ENCODE measurements around the gene SMCR8. TPM values are rescaled to one million over a fixed set of nuclear protein-coding genes. Genes with fewer than 3 reads are reported as not detected.
A peak's percentile ranks its signal among the peaks of the same experiment; 100 is the strongest.

Gene SMCR8
- total RNA-seq, 1 experiment from 2014 or later, result 12.7 TPM

GRCh38 chr17:18314059-18314730, 898 bp upstream of the SMCR8 start:
- Histone ChIP-seq H4K20me1 (ENCODE audit: insufficient read depth, low read depth, low read length) (peaks cover 17% of the 10 kb centered on the region), H3K36me3 (ENCODE audit: insufficient read depth, low read length) (peaks cover 25% of the 10 kb centered on the region), H3K4me1 (ENCODE audit: low read length) (peaks cover 46% of the 10 kb centered on the region), H3K79me2 (ENCODE audit: low read length) (peaks cover 88% of the 10 kb centered on the region), H2AFZ (ENCODE audit: low read length) (peak overlapping the region; percentile 68), H3K27me3 (ENCODE audit: low read length) (no peaks in the 10 kb centered on the region), H3K9me3 (ENCODE audit: low read length) (no peaks in the 10 kb centered on the region), H3K9ac (ENCODE audit: low read length) (peak overlapping the region; percentile 85), H3K9me2 (replicated peaks; ENCODE audit: insufficient read depth, low read length) (no peaks in the 10 kb centered on the region), H3K4me2 (ENCODE audit: low read depth, low read length, poor library complexity, severe bottlenecking) (peak overlapping the region; percentile 85), H3K4me3 (ENCODE audit: low read length) (peak overlapping the region; percentile 91), H3K27ac (ENCODE audit: low read length) (peak overlapping the region; percentile 63; the same call in 1 of the 2 replicates)
- peak; percentile 54 for DNase-seq

GRCh38 chr17:18315562-18315922, 449 bp downstream of the SMCR8 start:
- H3K9me3 ChIP-seq (ENCODE audit: low read length), result no peaks in the 10 kb centered on the region
- H3K4me2 ChIP-seq (ENCODE audit: low read depth, low read length, poor library complexity, severe bottlenecking), result peak overlapping the region; percentile 85
- H3K4me1 ChIP-seq (ENCODE audit: low read length), result peaks cover 48% of the 10 kb centered on the region
- DNase-seq, result peak; percentile 74
- peaks cover 21% of the 10 kb centered on the region for H3K36me3 ChIP-seq (ENCODE audit: insufficient read depth, low read length)
- H3K79me2 ChIP-seq (ENCODE audit: low read length), result peaks cover 88% of the 10 kb centered on the region
- H3K9me2 ChIP-seq (replicated peaks; ENCODE audit: insufficient read depth, low read length), result no peaks in the 10 kb centered on the region
- H2AFZ ChIP-seq (ENCODE audit: low read length), result peak overlapping the region; percentile 59; the same call in 1 of the 2 replicates
- peak overlapping the region; percentile 85 for H3K9ac ChIP-seq (ENCODE audit: low read length)
- H3K4me3 ChIP-seq (ENCODE audit: low read length), result peak overlapping the region; percentile 91
- H4K20me1 ChIP-seq (ENCODE audit: insufficient read depth, low read depth, low read length), result peaks cover 20% of the 10 kb centered on the region
- H3K27me3 ChIP-seq (ENCODE audit: low read length), result no peaks in the 10 kb centered on the region
- peak overlapping the region; percentile 63 for H3K27ac ChIP-seq (ENCODE audit: low read length)

DNA sequence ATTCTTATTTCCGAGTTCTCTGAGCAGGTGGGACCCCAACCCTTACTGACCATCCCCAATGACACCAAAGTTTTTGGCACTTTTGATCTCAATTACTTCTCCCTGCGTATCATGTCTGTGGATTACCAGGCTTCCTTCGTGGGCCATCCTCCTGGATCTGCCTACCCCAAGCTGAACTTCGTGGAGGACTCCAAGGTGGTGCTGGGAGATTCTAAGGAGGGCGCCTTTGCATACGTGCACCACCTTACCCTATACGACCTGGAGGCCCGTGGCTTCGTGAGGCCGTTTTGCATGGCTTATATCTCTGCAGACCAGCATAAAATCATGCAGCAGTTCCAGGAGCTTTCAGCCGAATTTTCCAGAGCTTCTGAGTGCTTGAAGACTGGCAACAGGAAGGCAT, 868 bp downstream of the SMCR8 start:
- Histone ChIP-seq H3K4me2 (ENCODE audit: low read depth, low read length, poor library complexity, severe bottlenecking) (peak overlapping the region; percentile 85), H3K9me3 (ENCODE audit: low read length) (no peaks in the 10 kb centered on the region), H3K79me2 (ENCODE audit: low read length) (peaks cover 85% of the 10 kb centered on the region), H3K27me3 (ENCODE audit: low read length) (no peaks in the 10 kb centered on the region), H4K20me1 (ENCODE audit: insufficient read depth, low read depth, low read length) (peaks cover 20% of the 10 kb centered on the region), H2AFZ (ENCODE audit: low read length) (no peak overlapping the region), H3K36me3 (ENCODE audit: insufficient read depth, low read length) (peaks cover 19% of the 10 kb centered on the region), H3K4me1 (ENCODE audit: low read length) (peaks cover 48% of the 10 kb centered on the region), H3K4me3 (ENCODE audit: low read length) (peak overlapping the region; percentile 91), H3K9ac (ENCODE audit: low read length) (peak overlapping the region; percentile 85), H3K27ac (ENCODE audit: low read length) (no peak overlapping the region; the same call in 1 of the 2 replicates), H3K9me2 (replicated peaks; ENCODE audit: insufficient read depth, low read length) (no peaks in the 10 kb centered on the region)
- DNase-seq, result no peak

DNA sequence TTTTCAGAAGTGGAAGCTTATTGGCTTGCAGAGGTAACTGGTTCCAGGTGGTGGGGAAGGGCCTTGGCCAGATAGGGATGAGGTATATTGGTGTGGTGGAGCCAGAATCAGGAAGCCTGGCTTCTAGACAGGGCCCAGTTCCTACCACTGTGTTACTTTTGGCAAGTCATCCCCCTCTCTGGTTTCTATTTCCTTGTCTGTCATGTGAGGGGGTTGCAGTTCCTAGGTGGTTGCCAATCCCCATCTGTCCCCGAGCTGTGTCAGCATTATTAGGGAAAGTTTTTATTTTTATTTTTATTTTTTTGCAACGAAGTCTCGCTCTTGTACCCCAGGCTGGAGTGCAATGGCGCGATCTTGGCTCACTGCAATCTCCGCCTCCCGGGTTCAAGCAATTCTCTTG, 3.0 kb downstream of the SMCR8 start:
- H3K9me2 ChIP-seq (replicated peaks; ENCODE audit: insufficient read depth, low read length), result no peaks in the 10 kb centered on the region
- H3K27ac ChIP-seq (ENCODE audit: low read length), result no peak overlapping the region
- H3K9ac ChIP-seq (ENCODE audit: low read length), result peak overlapping the region; percentile 14; the same call in 1 of the 2 replicates
- H3K27me3 ChIP-seq (ENCODE audit: low read length), result no peaks in the 10 kb centered on the region
- no peak overlapping the region for H2AFZ ChIP-seq (ENCODE audit: low read length)
- peaks cover 11% of the 10 kb centered on the region; the same call in 1 of the 2 replicates for H4K20me1 ChIP-seq (ENCODE audit: insufficient read depth, low read depth, low read length)
- no peak for DNase-seq
- peak overlapping the region; percentile 27; the same call in 1 of the 2 replicates for H3K4me3 ChIP-seq (ENCODE audit: low read length)
- H3K9me3 ChIP-seq (ENCODE audit: low read length), result no peaks in the 10 kb centered on the region
- H3K4me1 ChIP-seq (ENCODE audit: low read length), result peaks cover 42% of the 10 kb centered on the region
- peak overlapping the region; percentile 30 for H3K4me2 ChIP-seq (ENCODE audit: low read depth, low read length, poor library complexity, severe bottlenecking)
- H3K36me3 ChIP-seq (ENCODE audit: insufficient read depth, low read length), result peaks cover 4% of the 10 kb centered on the region; the same call in 1 of the 2 replicates
- peaks cover 71% of the 10 kb centered on the region for H3K79me2 ChIP-seq (ENCODE audit: low read length)

- H3K36me3 ChIP-seq (ENCODE audit: insufficient read depth, low read length), result no peaks in the 10 kb centered on the region; the same call in 1 of the 2 replicates
- H3K4me1 ChIP-seq (ENCODE audit: low read length), result peaks cover 35% of the 10 kb centered on the region
- H4K20me1 ChIP-seq (ENCODE audit: insufficient read depth, low read depth, low read length), result peaks cover 11% of the 10 kb centered on the region; the same call in 1 of the 2 replicates
- no peaks in the 10 kb centered on the region for H3K9me2 ChIP-seq (replicated peaks; ENCODE audit: insufficient read depth, low read length)
- H3K27ac ChIP-seq (ENCODE audit: low read length), result no peak overlapping the region
- no peaks in the 10 kb centered on the region for H3K27me3 ChIP-seq (ENCODE audit: low read length)
- no peaks in the 10 kb centered on the region for H3K9me3 ChIP-seq (ENCODE audit: low read length)
- H3K4me3 ChIP-seq (ENCODE audit: low read length), result peak overlapping the region; percentile 5; the same call in 1 of the 2 replicates
- peak overlapping the region; percentile 16 for H3K4me2 ChIP-seq (ENCODE audit: low read depth, low read length, poor library complexity, severe bottlenecking)
- peaks cover 63% of the 10 kb centered on the region for H3K79me2 ChIP-seq (ENCODE audit: low read length)
- no peak for DNase-seq
- no peak overlapping the region for H2AFZ ChIP-seq (ENCODE audit: low read length)
- H3K9ac ChIP-seq (ENCODE audit: low read length), result no peak overlapping the region
Measured at GRCh38 chr17:18318771-18319450, 3.8 kb downstream of the SMCR8 start.

DNA sequence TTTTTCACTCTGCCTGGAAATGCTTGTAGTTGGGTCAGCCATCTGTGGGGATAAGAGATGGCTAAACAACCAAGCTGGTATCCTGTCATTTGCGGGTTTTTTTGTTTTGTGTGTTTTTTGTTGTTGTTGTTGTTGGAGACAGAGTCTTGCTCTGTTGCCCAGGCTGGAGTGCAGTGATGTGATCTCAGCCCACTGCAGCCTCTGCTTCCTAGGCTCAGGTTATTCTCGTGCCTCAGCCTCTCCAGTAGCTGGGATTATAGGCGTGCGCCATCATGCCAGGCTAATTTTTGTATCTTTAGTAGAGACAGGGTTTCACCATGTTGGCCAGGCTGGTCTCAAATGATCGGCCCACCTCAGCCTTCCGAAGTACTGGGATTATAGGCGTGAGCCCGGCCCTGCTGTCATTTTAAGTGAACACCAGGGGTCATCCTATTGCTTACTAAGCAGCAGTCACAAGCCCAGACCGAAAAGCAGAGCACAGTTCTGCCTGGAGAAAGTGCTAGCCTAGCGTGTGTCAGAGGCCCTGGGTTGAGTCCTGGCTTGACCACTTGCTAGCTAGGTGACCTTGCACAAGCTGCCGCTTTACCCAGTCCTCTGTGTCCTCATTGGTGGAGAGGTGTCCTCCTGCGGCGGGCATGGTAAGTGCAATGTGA, 4.6 kb downstream of the SMCR8 start:
- Histone ChIP-seq H3K4me1 (ENCODE audit: low read length) (peaks cover 35% of the 10 kb centered on the region), H3K27me3 (ENCODE audit: low read length) (no peaks in the 10 kb centered on the region), H3K79me2 (ENCODE audit: low read length) (peaks cover 55% of the 10 kb centered on the region), H2AFZ (ENCODE audit: low read length) (no peak overlapping the region), H4K20me1 (ENCODE audit: insufficient read depth, low read depth, low read length) (peaks cover 11% of the 10 kb centered on the region; the same call in 1 of the 2 replicates), H3K36me3 (ENCODE audit: insufficient read depth, low read length) (no peaks in the 10 kb centered on the region; the same call in 1 of the 2 replicates), H3K9ac (ENCODE audit: low read length) (no peak overlapping the region), H3K4me3 (ENCODE audit: low read length) (no peak overlapping the region), H3K9me2 (replicated peaks; ENCODE audit: insufficient read depth, low read length) (no peaks in the 10 kb centered on the region), H3K9me3 (ENCODE audit: low read length) (no peaks in the 10 kb centered on the region), H3K27ac (ENCODE audit: low read length) (no peak overlapping the region), H3K4me2 (ENCODE audit: low read depth, low read length, poor library complexity, severe bottlenecking) (no peak overlapping the region)
- peak; percentile 57 for DNase-seq

DNA sequence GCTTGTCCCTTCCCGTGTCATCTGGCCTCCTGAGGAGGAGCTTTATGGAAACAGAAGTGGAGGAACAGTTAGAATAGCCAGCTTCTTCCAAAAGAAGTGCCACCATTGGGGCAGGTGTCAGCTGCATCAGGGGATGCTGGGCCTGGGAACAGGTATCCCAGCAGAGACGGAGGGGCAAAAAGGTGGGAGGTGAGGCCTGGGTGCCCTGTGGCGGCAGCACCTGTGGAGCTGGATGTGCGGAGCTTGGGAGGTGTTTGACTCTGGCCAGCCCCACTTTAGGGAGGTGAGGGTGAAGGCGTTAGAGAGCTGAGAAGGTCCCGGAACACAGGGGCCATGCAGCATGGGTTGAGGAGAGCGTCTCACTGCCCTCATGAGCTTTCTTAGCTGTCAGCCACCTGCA, 5.2 kb downstream of the SMCR8 start:
- DNase-seq, result no peak
- no peaks in the 10 kb centered on the region for H3K9me3 ChIP-seq (ENCODE audit: low read length)
- peaks cover 40% of the 10 kb centered on the region for H3K4me1 ChIP-seq (ENCODE audit: low read length)
- no peak overlapping the region for H3K9ac ChIP-seq (ENCODE audit: low read length)
- no peak overlapping the region for H3K4me2 ChIP-seq (ENCODE audit: low read depth, low read length, poor library complexity, severe bottlenecking)
- no peaks in the 10 kb centered on the region for H3K27me3 ChIP-seq (ENCODE audit: low read length)
- no peak overlapping the region for H2AFZ ChIP-seq (ENCODE audit: low read length)
- H3K79me2 ChIP-seq (ENCODE audit: low read length), result peaks cover 53% of the 10 kb centered on the region
- H4K20me1 ChIP-seq (ENCODE audit: insufficient read depth, low read depth, low read length), result peaks cover 11% of the 10 kb centered on the region; the same call in 1 of the 2 replicates
- no peak overlapping the region for H3K27ac ChIP-seq (ENCODE audit: low read length)
- no peaks in the 10 kb centered on the region for H3K9me2 ChIP-seq (replicated peaks; ENCODE audit: insufficient read depth, low read length)
- H3K36me3 ChIP-seq (ENCODE audit: insufficient read depth, low read length), result no peaks in the 10 kb centered on the region; the same call in 1 of the 2 replicates
- H3K4me3 ChIP-seq (ENCODE audit: low read length), result no peak overlapping the region

- Histone ChIP-seq H3K36me3 (ENCODE audit: insufficient read depth, low read length) (no peaks in the 10 kb centered on the region; the same call in 1 of the 2 replicates), H3K4me1 (ENCODE audit: low read length) (peaks cover 39% of the 10 kb centered on the region), H4K20me1 (ENCODE audit: insufficient read depth, low read depth, low read length) (peaks cover 14% of the 10 kb centered on the region; the same call in 1 of the 2 replicates)
Measured at GRCh38 chr17:18321309-18321708, 6.2 kb downstream of the SMCR8 start.

More at GRCh38 chr17:18321309-18321708, 6.2 kb downstream of the SMCR8 start:
- Histone ChIP-seq H3K79me2 (ENCODE audit: low read length) (peaks cover 43% of the 10 kb centered on the region), H3K27ac (ENCODE audit: low read length) (no peak overlapping the region), H3K4me3 (ENCODE audit: low read length) (no peak overlapping the region), H3K9me3 (ENCODE audit: low read length) (no peaks in the 10 kb centered on the region), H3K27me3 (ENCODE audit: low read length) (no peaks in the 10 kb centered on the region), H3K9me2 (replicated peaks; ENCODE audit: insufficient read depth, low read length) (no peaks in the 10 kb centered on the region), H3K9ac (ENCODE audit: low read length) (no peak overlapping the region), H3K4me2 (ENCODE audit: low read depth, low read length, poor library complexity, severe bottlenecking) (no peak overlapping the region), H2AFZ (ENCODE audit: low read length) (no peak overlapping the region)
- no peak for DNase-seq

Measured in Karpas-422 (cell line).